K562 (cell line): ENCODE data around the gene MORF4L1. TPM values are rescaled to one million over a fixed set of nuclear protein-coding genes. Genes with fewer than 3 reads are reported as not detected.

Experiments used
- ATAC-seq: fragments of 200-7000 bp; cut with Tn5 transposase; 3 replicates; pipeline ENCODE4 v1.9.1; 2020; ENCODE audit warnings: moderate library complexity
- BruUV-seq: library from RNA; stranded (reverse); fragments of 400-500 nt; replicated peaks from 2 replicates; lab custom pipeline; 2021; lab: Mats Ljungman, UMichigan
- CTCF ChIA-PET: fragments of 300-600 bp; formaldehyde crosslinking; extraction: SDS; loops from one replicate; lab custom pipeline; 2021; ENCODE audit warnings: low intra/inter-chr PET ratio; lab: Yijun Ruan, JAX
- POLR2A ChIA-PET: fragments of 300-600, 350-650 bp; sonication (Branson Sonifier 250); formaldehyde crosslinking; extraction: SDS; loops from one replicate; lab custom pipeline; 2021; ENCODE audit warnings: antibody characterized with exemption, inconsistent platforms; lab: Yijun Ruan, JAX
- DNase-seq, 4 experiments: peaks; one replicate each; pipeline versions ENCODE4 v3.0.0 to v3.0.0-alpha.2; 2011 to 2018; ENCODE audit warnings: low spot score in 3 of 4, mixed read lengths in 3 of 4; ENCODE audit errors: extremely low read depth in 1 of 4
- FAIRE-seq: peaks from 2 replicates; lab custom pipeline; 2011; peaks lifted over from hg19 to GRCh38; lab: Jason Lieb, UNC
- H2AFZ ChIP-seq: 2 replicates; pipeline ENCODE4 v1.6.0; 2011; ENCODE audit warnings: low read depth, low read length, control low read depth, inconsistent platforms
- H3K27ac ChIP-seq: fragments of 200-600 bp; 3 replicates; pipeline ENCODE4 v1.8.0; 2011; ENCODE audit warnings: low read depth, mild to moderate bottlenecking, control low read depth, inconsistent platforms, low read length, moderate library complexity, mixed read lengths; ENCODE audit errors: extremely low read depth
- H3K27me3 ChIP-seq, 2 experiments: fragments of 300-600 bp in 1 of 2; 2 replicates in 1 of 2; 3 replicates in 1 of 2; pipeline versions ENCODE4 v1.6.0 to v1.8.0; 2011; ENCODE audit warnings: inconsistent platforms in 2 of 2, low read length in 2 of 2, mild to moderate bottlenecking in 1 of 2, mixed read lengths in 1 of 2, moderate library complexity in 1 of 2; ENCODE audit not compliant: control insufficient read depth in 2 of 2, insufficient read depth in 2 of 2
- H3K36me3 ChIP-seq: fragments of 300-600 bp; 3 replicates; pipeline ENCODE4 v1.8.0; 2011; ENCODE audit warnings: mild to moderate bottlenecking, low read length, inconsistent platforms; ENCODE audit not compliant: control insufficient read depth, insufficient read depth
- H3K4me1 ChIP-seq, 2 experiments: fragments of 200-600 bp in 1 of 2; replicated peaks in 1 of 2; 2 replicates in 1 of 2; 3 replicates in 1 of 2; pipeline versions ENCODE4 v1.5.1 to v1.8.0; 2011; ENCODE audit warnings: inconsistent platforms in 2 of 2, low read length in 2 of 2, mild to moderate bottlenecking in 1 of 2, mixed read lengths in 1 of 2, moderate library complexity in 1 of 2; ENCODE audit not compliant: control insufficient read depth in 2 of 2, insufficient read depth in 2 of 2
- H3K4me2 ChIP-seq: 2 replicates; pipeline ENCODE4 v1.6.1; 2011; ENCODE audit warnings: low read length, control low read depth, inconsistent platforms, mixed read lengths; ENCODE audit not compliant: insufficient read depth
- H3K4me3 ChIP-seq: fragments of 200-600 bp; sonication (generic), shearing (Covaris generic); 2 replicates; pipeline ENCODE4 v1.5.1; 2016; ENCODE audit warnings: control low read depth, inconsistent platforms
- H3K79me2 ChIP-seq: fragments of 200-600 bp; 3 replicates; pipeline ENCODE4 v1.8.0; 2011; ENCODE audit warnings: low read length, inconsistent platforms; ENCODE audit not compliant: control insufficient read depth, insufficient read depth
- H3K9ac ChIP-seq, 2 experiments: 2 replicates each; pipeline versions ENCODE4 v1.6.0 to v1.6.1; 2011; ENCODE audit warnings: low read depth in 2 of 2, low read length in 2 of 2, control low read depth in 1 of 2, inconsistent platforms in 1 of 2, mild to moderate bottlenecking in 1 of 2, mixed read lengths in 1 of 2; ENCODE audit not compliant: insufficient read depth in 1 of 2
- H3K9me1 ChIP-seq: one replicate; pipeline ENCODE4 v1.6.0; 2011; ENCODE audit warnings: inconsistent platforms, mild to moderate bottlenecking, low read length, moderate library complexity; ENCODE audit not compliant: control insufficient read depth, insufficient read depth
- H3K9me3 ChIP-seq: replicated peaks from 2 replicates; pipeline ENCODE4 v1.5.1; 2011; ENCODE audit warnings: low read depth, low read length, inconsistent platforms; ENCODE audit not compliant: control insufficient read depth, insufficient read depth
- H4K20me1 ChIP-seq: replicated peaks from 2 replicates; pipeline ENCODE4 v1.6.1; 2011; ENCODE audit warnings: low read length, inconsistent platforms, mixed read lengths; ENCODE audit not compliant: control insufficient read depth, insufficient read depth
- ATF7 ChIP-seq: fragments of 450-650 bp; IDR thresholded peaks from 2 replicates; pipeline ENCODE4 v1.7.1; 2014; ENCODE audit warnings: mild to moderate bottlenecking, moderate library complexity
- CBFA2T3 ChIP-seq: fragments of 450-650 bp; IDR thresholded peaks from 2 replicates; pipeline ENCODE4 v1.6.1; 2017
- CCAR2 ChIP-seq: fragments of 200-400 bp; formaldehyde crosslinking; IDR thresholded peaks from 2 replicates; pipeline ENCODE4 v1.6.1; 2017; ENCODE audit warnings: mild to moderate bottlenecking, low read depth, low read length
- ELK3 ChIP-seq: fragments of 450-650 bp; formaldehyde crosslinking; IDR thresholded peaks from 2 replicates; pipeline ENCODE4 v1.4.0; 2020; ENCODE audit warnings: mild to moderate bottlenecking
- PHB ChIP-seq: fragments of 250-450 bp; sonication (Bioruptor Pico); IDR thresholded peaks from 2 replicates; pipeline ENCODE4 v1.5.0; 2021
- RBM15 ChIP-seq: fragments of 200-400 bp; formaldehyde crosslinking; IDR thresholded peaks from 2 replicates; pipeline ENCODE4 v1.6.1; 2018; ENCODE audit warnings: mild to moderate bottlenecking, low read length, moderate library complexity; ENCODE audit not compliant: insufficient read depth
- U2AF1 ChIP-seq: fragments of 200-400 bp; formaldehyde crosslinking; optimal IDR thresholded peaks from 2 replicates; pipeline ENCODE3; 2017; ENCODE audit warnings: mild to moderate bottlenecking, low read depth, low read length, moderate library complexity
- ZC3H4 ChIP-seq: sonication (generic); formaldehyde crosslinking; IDR thresholded peaks from 2 replicates; pipeline ENCODE4 v1.9.0; 2021; ENCODE audit warnings: missing genetic modification reagents, borderline replicate concordance
- ZNF146 ChIP-seq: IDR thresholded peaks from one replicate; pipeline ENCODE4 v1.6.1; 2018; ENCODE audit warnings: missing compliant biosample characterization; ENCODE audit not compliant: unreplicated experiment
- ZNF282 ChIP-seq: sonication (generic); formaldehyde crosslinking; IDR thresholded peaks from 2 replicates; pipeline ENCODE4 v1.8.1; 2023; ENCODE audit warnings: missing genetic modification reagents
- ZNF561 ChIP-seq: fragments of 450-650 bp; formaldehyde crosslinking; conservative IDR thresholded peaks from 2 replicates; pipeline ENCODE4 v1.4.0; 2020; ENCODE audit warnings: mild to moderate bottlenecking, moderate library complexity
- WGBS: fragments of 100-300 bp; shearing (Covaris generic); methylation state at CpG from one replicate; pipeline ENCODE4 v1.1.6; 2016; ENCODE audit warnings: low coverage, mixed read lengths; ENCODE audit not compliant: insufficient coverage; ENCODE audit errors: missing lambda C conversion rate; 5-methylcytosine and 5-hydroxymethylcytosine counted together
- in situ Hi-C: fragments of 300-500 bp; cut with MboI; formaldehyde crosslinking; loops from 4 replicates; pipeline ENCODE4 v1.15.0; 2018; ENCODE audit warnings: inconsistent platforms, mixed read lengths
- intact Hi-C: fragments of 100-400 bp; cut with micrococcal nuclease; formaldehyde crosslinking; loops from 2 replicates; pipeline ENCODE4 v1.14.2; 2022
- polyA plus RNA-seq, 8 experiments: library from polyadenylated mRNA; depleted of rRNA in 4 of 8; stranded (reverse) in 5 of 8; unstranded in 3 of 8; fragments of >200 nt; fragmentation: Nextera tagmentation in 2 of 8; fragmentation: Illumina TruSeq in 1 of 8; extraction: Ambion mirVana in 2 of 8; extraction: Trizol in 1 of 8; gene quantifications; 2 replicates each; pipeline versions ENCODE4 v1.2.1 to v1.2.3, GENCODE V29; 2011 to 2014; ENCODE audit warnings: inconsistent platforms in 1 of 8, missing spikeins in 1 of 8
- total RNA-seq, 7 experiments: library from RNA; depleted of rRNA in 6 of 7; stranded (reverse); fragments of >200 nt in 6 of 7; fragmentation: Illumina TruSeq in 2 of 7; extraction: Trizol in 2 of 7; gene quantifications; 2 replicates each; pipeline versions ENCODE4 v1.2.1 to v1.2.3, GENCODE V29; 2011 to 2021; ENCODE audit warnings: low replicate concordance in 1 of 7
- TF ChIP-seq, protein P1 (sequence below): fragments of 250-450 bp; sonication (Bioruptor Pico); IDR thresholded peaks from 2 replicates; pipeline ENCODE4 v1.4.0; 2020
- TF ChIP-seq, protein P2 (sequence below), 2 experiments: fragments of 450-650 bp in 1 of 2; sonication (generic) in 1 of 2; formaldehyde crosslinking; conservative IDR thresholded peaks; 2 replicates each; pipeline versions ENCODE4 v1.4.0 to v1.8.1; 2020 to 2022; ENCODE audit warnings: mild to moderate bottlenecking in 1 of 2, missing genetic modification reagents in 1 of 2

Gene MORF4L1
- total and polyA plus RNA-seq, 9 of the 15 experiments (the other 6 are each of a cell fraction or from before 2014, with no cell fraction given) = 127 to 615 (median 281) TPM

DNA sequence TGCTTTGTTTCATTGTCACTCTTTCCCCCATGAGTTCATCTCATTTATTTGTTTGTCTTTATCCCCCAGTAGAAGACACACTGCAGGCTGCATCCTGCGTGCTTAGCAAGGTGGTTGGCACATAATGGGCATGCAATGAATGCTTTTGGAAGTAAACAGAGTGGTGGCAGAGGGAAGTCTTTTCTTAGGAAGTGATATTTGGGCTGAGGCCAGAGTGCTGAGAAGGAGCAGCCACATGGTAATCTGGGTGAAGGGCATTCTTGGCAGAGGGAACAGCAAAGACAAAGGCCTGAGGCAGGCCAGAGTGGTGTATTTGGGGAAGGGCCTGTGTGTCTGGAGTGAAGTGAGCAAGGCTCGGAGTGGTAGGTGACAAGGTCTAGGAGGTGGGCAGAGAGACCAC lies 43.8 kb upstream of the MORF4L1 start:
- no peaks in the 10 kb centered on the region; the same call in 1 of the 2 replicates for H4K20me1 ChIP-seq
- DNase-seq = no peak
- H3K36me3 ChIP-seq = no peaks in the 10 kb centered on the region
- WGBS = 3% methylated on average over 2 of the region's 2 CpGs
- no peaks in the 10 kb centered on the region for H3K9me3 ChIP-seq
- H3K27me3 ChIP-seq = peaks cover 40 to 48% of the 10 kb centered on the region in 2 experiments; a peak in 4 of 5 replicates
- CTCF ChIA-PET = no interaction called here
- in situ Hi-C loops = no loop called here
- no peak overlapping the region for H3K9ac ChIP-seq
- no TSS peak for BruUV-seq
- H3K27ac ChIP-seq = no peak overlapping the region
- intact Hi-C loops = no loop called here
- FAIRE-seq = no peak
- no peak overlapping the region for H2AFZ ChIP-seq
- H3K4me2 ChIP-seq = no peak overlapping the region
- no peaks in the 10 kb centered on the region for H3K9me1 ChIP-seq
- no peak for ATAC-seq
- POLR2A ChIA-PET = interaction anchor here (0.6 kb wide), 1 partner anchor 968 kb away, joined by 3 read pairs; no protein-coding TSS in a partner anchor
- peaks cover 0 to 17% of the 10 kb centered on the region in 2 experiments; a peak in 2 of 5 replicates for H3K4me1 ChIP-seq
- no peaks in the 10 kb centered on the region for H3K79me2 ChIP-seq
- TF ChIP-seq ZNF146 (CRISPR knock-in tag) = no peak
- no peak for TF ChIP-seq ZNF282 (CRISPR knock-in tag)
- TF ChIP-seq ELK3 (CRISPR knock-in tag) = no peak
- TF ChIP-seq ATF7 = no peak
- TF ChIP-seq, protein P1, sequence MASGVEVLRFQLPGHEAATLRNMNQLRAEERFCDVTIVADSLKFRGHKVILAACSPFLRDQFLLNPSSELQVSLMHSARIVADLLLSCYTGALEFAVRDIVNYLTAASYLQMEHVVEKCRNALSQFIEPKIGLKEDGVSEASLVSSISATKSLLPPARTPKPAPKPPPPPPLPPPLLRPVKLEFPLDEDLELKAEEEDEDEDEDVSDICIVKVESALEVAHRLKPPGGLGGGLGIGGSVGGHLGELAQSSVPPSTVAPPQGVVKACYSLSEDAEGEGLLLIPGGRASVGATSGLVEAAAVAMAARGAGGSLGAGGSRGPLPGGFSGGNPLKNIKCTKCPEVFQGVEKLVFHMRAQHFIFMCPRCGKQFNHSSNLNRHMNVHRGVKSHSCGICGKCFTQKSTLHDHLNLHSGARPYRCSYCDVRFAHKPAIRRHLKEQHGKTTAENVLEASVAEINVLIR = no peak
- no peak for TF ChIP-seq U2AF1
- TF ChIP-seq, protein P2, sequence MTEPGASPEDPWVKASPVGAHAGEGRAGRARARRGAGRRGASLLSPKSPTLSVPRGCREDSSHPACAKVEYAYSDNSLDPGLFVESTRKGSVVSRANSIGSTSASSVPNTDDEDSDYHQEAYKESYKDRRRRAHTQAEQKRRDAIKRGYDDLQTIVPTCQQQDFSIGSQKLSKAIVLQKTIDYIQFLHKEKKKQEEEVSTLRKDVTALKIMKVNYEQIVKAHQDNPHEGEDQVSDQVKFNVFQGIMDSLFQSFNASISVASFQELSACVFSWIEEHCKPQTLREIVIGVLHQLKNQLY (CRISPR knock-in tag; conservative IDR thresholded peaks at IDR 0.05) = no peak
- TF ChIP-seq CBFA2T3 = no peak
- no peak for TF ChIP-seq ZNF561 (CRISPR knock-in tag)
- no peak for TF ChIP-seq RBM15
- no peak for TF ChIP-seq CCAR2
- TF ChIP-seq PHB (CRISPR knock-in tag) = no peak
- TF ChIP-seq ZC3H4 (CRISPR knock-in tag) = no peak
- H3K4me3 ChIP-seq = no peak overlapping the region
